OCI-LY1 (cell line): ENCODE results near the gene TNNT2.

Experiments used
- H2AFZ ChIP-seq: fragments of 200-600 bp; sonication (generic), shearing (Covaris generic); 2 replicates; pipeline ENCODE4 v1.6.0; 2014; ENCODE audit warnings: antibody characterized with exemption, mild to moderate bottlenecking, low read length
- H3F3A ChIP-seq: fragments of 200-600 bp; sonication (generic), shearing (Covaris generic); 2 replicates; pipeline ENCODE4 v1.6.0; 2014; ENCODE audit warnings: mild to moderate bottlenecking, antibody characterized with exemption, low read length, moderate library complexity; ENCODE audit not compliant: insufficient read depth
- H3K27ac ChIP-seq: fragments of 200-600 bp; sonication (generic); 2 replicates; pipeline ENCODE4 v1.5.1; 2014; ENCODE audit warnings: low read length, mixed run types, mild to moderate bottlenecking, low read depth; ENCODE audit not compliant: poor library complexity, severe bottlenecking
- H3K27me3 ChIP-seq: fragments of 200-600 bp; sonication (generic); 2 replicates; pipeline ENCODE4 v1.6.0; 2014; ENCODE audit warnings: antibody characterized with exemption, mild to moderate bottlenecking, low read length, moderate library complexity; ENCODE audit not compliant: insufficient read depth
- H3K36me3 ChIP-seq: fragments of 200-600 bp; sonication (generic); 2 replicates; pipeline ENCODE4 v1.6.1; 2014; ENCODE audit warnings: mild to moderate bottlenecking, antibody characterized with exemption, low read length, moderate library complexity, mixed read lengths; ENCODE audit not compliant: insufficient read depth
- H3K4me1 ChIP-seq: fragments of 200-600 bp; sonication (generic); 2 replicates; pipeline ENCODE4 v1.5.1; 2014; ENCODE audit warnings: mild to moderate bottlenecking, low read length, moderate library complexity; ENCODE audit not compliant: insufficient read depth, severe bottlenecking
- H3K4me2 ChIP-seq: fragments of 200-600 bp; sonication (generic), shearing (Covaris generic); 2 replicates; pipeline ENCODE4 v1.6.1; 2014; ENCODE audit warnings: low read length
- H3K4me3 ChIP-seq: fragments of 200-600 bp; sonication (generic); 2 replicates; pipeline ENCODE4 v1.5.1; 2014; ENCODE audit warnings: low read length, low read depth, mild to moderate bottlenecking, mixed read lengths; ENCODE audit not compliant: poor library complexity, severe bottlenecking
- H3K79me2 ChIP-seq: fragments of 200-600 bp; shearing (Covaris generic); 2 replicates; pipeline ENCODE4 v1.6.1; 2016; ENCODE audit warnings: mixed run types, low read length, mixed read lengths; ENCODE audit not compliant: insufficient read depth
- H3K9ac ChIP-seq: fragments of 200-600 bp; sonication (generic), shearing (Covaris generic); 2 replicates; pipeline ENCODE4 v1.6.1; 2014; ENCODE audit warnings: mild to moderate bottlenecking, low read length, mixed read lengths
- H3K9me2 ChIP-seq: fragments of 200-600 bp; sonication (generic), shearing (Covaris generic); 2 replicates; pipeline ENCODE4 v1.6.1; 2014; ENCODE audit warnings: low read depth, mild to moderate bottlenecking, low read length, mixed read lengths
- H3K9me3 ChIP-seq: fragments of 200-600 bp; shearing (Covaris generic); 2 replicates; pipeline ENCODE4 v1.6.1; 2014; ENCODE audit warnings: low read length, mixed read lengths
- H4K20me1 ChIP-seq: fragments of 200-600 bp; sonication (generic), shearing (Covaris generic); 2 replicates; pipeline ENCODE4 v1.6.0; 2016; ENCODE audit warnings: mild to moderate bottlenecking, low read length; ENCODE audit not compliant: insufficient read depth
- CTCF ChIP-seq: fragments of 200-600 bp; sonication (generic), shearing (Covaris generic); IDR thresholded peaks from 2 replicates; pipeline ENCODE4 v1.5.1; 2017; ENCODE audit warnings: mild to moderate bottlenecking, antibody characterized with exemption, low read length, moderate library complexity, mixed read lengths
- EZH2 ChIP-seq: fragments of 200-600 bp; sonication (generic), shearing (Covaris generic); IDR thresholded peaks from 2 replicates; pipeline ENCODE4 v1.8.0; 2017; ENCODE audit warnings: borderline replicate concordance, mixed run types, mild to moderate bottlenecking, antibody characterized with exemption, low read length, moderate library complexity, mixed read lengths

Gene TNNT2

GRCh38 chr1:201353186-201353940, 24.1 kb downstream of the TNNT2 start:
- no peaks in the 10 kb centered on the region for H3K36me3 ChIP-seq
- H3K79me2 ChIP-seq, result no peaks in the 10 kb centered on the region
- TF ChIP-seq CTCF (no peak), EZH2 (no peak)
- H3K4me1 ChIP-seq, result no peaks in the 10 kb centered on the region
- H3F3A ChIP-seq, result no peaks in the 10 kb centered on the region
- H3K9ac ChIP-seq, result no peak overlapping the region
- no peaks in the 10 kb centered on the region for H3K9me2 ChIP-seq
- H3K4me3 ChIP-seq, result no peak overlapping the region
- H4K20me1 ChIP-seq, result no peaks in the 10 kb centered on the region
- no peaks in the 10 kb centered on the region for H3K27me3 ChIP-seq
- no peaks in the 10 kb centered on the region for H3K9me3 ChIP-seq
- no peak overlapping the region for H3K27ac ChIP-seq
- no peak overlapping the region for H3K4me2 ChIP-seq
- no peak overlapping the region for H2AFZ ChIP-seq

- Histone ChIP-seq H3K4me2 (no peak overlapping the region), H3K9ac (no peak overlapping the region), H3K4me1 (no peaks in the 10 kb centered on the region), H3F3A (no peaks in the 10 kb centered on the region), H3K4me3 (no peak overlapping the region), H4K20me1 (no peaks in the 10 kb centered on the region), H3K79me2 (no peaks in the 10 kb centered on the region), H3K36me3 (no peaks in the 10 kb centered on the region), H3K9me2 (no peaks in the 10 kb centered on the region), H3K27me3 (no peaks in the 10 kb centered on the region), H3K27ac (no peak overlapping the region), H3K9me3 (no peaks in the 10 kb centered on the region), H2AFZ (no peak overlapping the region)
- TF ChIP-seq EZH2 (no peak), CTCF (no peak)
Observed at GRCh38 chr1:201351617-201352016, 25.9 kb downstream of the TNNT2 start.

- H3K9ac ChIP-seq, result no peak overlapping the region
- TF ChIP-seq EZH2, result no peak
- TF ChIP-seq CTCF, result no peak
- H3K4me2 ChIP-seq, result no peak overlapping the region
- H3K4me1 ChIP-seq, result no peaks in the 10 kb centered on the region
- H3K36me3 ChIP-seq, result no peaks in the 10 kb centered on the region
- no peaks in the 10 kb centered on the region for H3K9me2 ChIP-seq
- H3K79me2 ChIP-seq, result no peaks in the 10 kb centered on the region
- H3K9me3 ChIP-seq, result no peaks in the 10 kb centered on the region
- H4K20me1 ChIP-seq, result no peaks in the 10 kb centered on the region
- no peak overlapping the region for H3K4me3 ChIP-seq
- no peak overlapping the region for H2AFZ ChIP-seq
- no peaks in the 10 kb centered on the region for H3F3A ChIP-seq
- H3K27me3 ChIP-seq, result no peaks in the 10 kb centered on the region
- no peak overlapping the region for H3K27ac ChIP-seq
Observed at GRCh38 chr1:201350884-201351283, 26.6 kb downstream of the TNNT2 start.
